Measurements from ENCODE around the gene MAD1L1.
A peak's percentile ranks its signal among the peaks of the same experiment; 100 is the strongest.

MAD1L1 gene

DNA sequence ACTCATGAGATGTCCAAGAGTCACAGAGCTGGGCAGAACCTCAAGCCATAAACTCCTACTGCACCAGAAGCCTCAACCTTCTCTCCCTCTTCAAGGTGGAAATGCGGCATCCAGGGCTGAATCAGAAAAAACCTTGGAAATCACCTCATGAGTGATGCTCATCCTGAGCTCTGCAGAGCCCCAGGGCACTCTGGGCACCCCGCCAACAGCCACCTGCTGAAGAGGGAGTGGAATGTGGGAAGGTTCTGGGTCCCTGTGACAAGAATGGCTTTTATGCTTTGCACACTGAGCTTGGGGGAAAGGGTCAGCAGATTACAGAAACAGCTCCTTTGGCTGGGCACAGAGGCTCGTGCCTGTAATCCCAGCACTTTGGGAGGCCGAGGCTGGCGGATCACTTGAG is 28.1 kb upstream of the MAD1L1 start:
- no peaks in the 10 kb centered on the region for H3K9me2 ChIP-seq (replicated peaks; ENCODE audit: insufficient read depth, low read length)

GRCh38 chr7:2259480-2259879 is 26.7 kb upstream of the MAD1L1 start:
- Histone ChIP-seq H2AFZ (ENCODE audit: low read depth, low read length, severe bottlenecking) (no peak overlapping the region), H3K27me3 (ENCODE audit: low read length) (no peaks in the 10 kb centered on the region), H3K9me2 (replicated peaks; ENCODE audit: insufficient read depth, low read length) (no peaks in the 10 kb centered on the region), H3K9ac (ENCODE audit: low read length) (peak overlapping the region; percentile 50), H3F3A (ENCODE audit: insufficient read depth) (peaks cover 33% of the 10 kb centered on the region), H3K27ac (ENCODE audit: low read depth, low read length) (peak overlapping the region; percentile 87), H3K79me2 (ENCODE audit: insufficient read depth, low read length) (no peaks in the 10 kb centered on the region), H3K9me3 (ENCODE audit: insufficient read depth, low read length) (no peaks in the 10 kb centered on the region), H3K36me3 (ENCODE audit: low read length) (no peaks in the 10 kb centered on the region), H4K20me1 (ENCODE audit: low read depth, low read length) (no peaks in the 10 kb centered on the region), H3K4me2 (ENCODE audit: low read depth, low read length, poor library complexity, severe bottlenecking) (peak overlapping the region; percentile 51), H3K4me3 (ENCODE audit: insufficient read depth, low read length, poor library complexity, severe bottlenecking) (no peak overlapping the region)
- no peak for TF ChIP-seq EZH2phosphoT487 (conservative IDR thresholded peaks at IDR 0.05; ENCODE audit: low read length)
- TF ChIP-seq, protein P1, sequence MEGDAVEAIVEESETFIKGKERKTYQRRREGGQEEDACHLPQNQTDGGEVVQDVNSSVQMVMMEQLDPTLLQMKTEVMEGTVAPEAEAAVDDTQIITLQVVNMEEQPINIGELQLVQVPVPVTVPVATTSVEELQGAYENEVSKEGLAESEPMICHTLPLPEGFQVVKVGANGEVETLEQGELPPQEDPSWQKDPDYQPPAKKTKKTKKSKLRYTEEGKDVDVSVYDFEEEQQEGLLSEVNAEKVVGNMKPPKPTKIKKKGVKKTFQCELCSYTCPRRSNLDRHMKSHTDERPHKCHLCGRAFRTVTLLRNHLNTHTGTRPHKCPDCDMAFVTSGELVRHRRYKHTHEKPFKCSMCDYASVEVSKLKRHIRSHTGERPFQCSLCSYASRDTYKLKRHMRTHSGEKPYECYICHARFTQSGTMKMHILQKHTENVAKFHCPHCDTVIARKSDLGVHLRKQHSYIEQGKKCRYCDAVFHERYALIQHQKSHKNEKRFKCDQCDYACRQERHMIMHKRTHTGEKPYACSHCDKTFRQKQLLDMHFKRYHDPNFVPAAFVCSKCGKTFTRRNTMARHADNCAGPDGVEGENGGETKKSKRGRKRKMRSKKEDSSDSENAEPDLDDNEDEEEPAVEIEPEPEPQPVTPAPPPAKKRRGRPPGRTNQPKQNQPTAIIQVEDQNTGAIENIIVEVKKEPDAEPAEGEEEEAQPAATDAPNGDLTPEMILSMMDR (IDR thresholded peaks at IDR 0.05; ENCODE audit: insufficient read depth, low read length, poor library complexity, severe bottlenecking): no peak

More for the DNA sequence above, 28.1 kb upstream of the MAD1L1 start:
- Histone ChIP-seq H2AFZ (ENCODE audit: low read depth, low read length, severe bottlenecking) (no peak overlapping the region), H3K9ac (ENCODE audit: low read length) (no peak overlapping the region), H4K20me1 (ENCODE audit: low read depth, low read length) (no peaks in the 10 kb centered on the region), H3K79me2 (ENCODE audit: insufficient read depth, low read length) (no peaks in the 10 kb centered on the region), H3K27ac (ENCODE audit: low read depth, low read length) (peak overlapping the region; percentile 87), H3K4me3 (ENCODE audit: insufficient read depth, low read length, poor library complexity, severe bottlenecking) (no peak overlapping the region), H3K9me3 (ENCODE audit: insufficient read depth, low read length) (no peaks in the 10 kb centered on the region), H3F3A (ENCODE audit: insufficient read depth) (peaks cover 33% of the 10 kb centered on the region), H3K36me3 (ENCODE audit: low read length) (no peaks in the 10 kb centered on the region), H3K27me3 (ENCODE audit: low read length) (no peaks in the 10 kb centered on the region), H3K4me2 (ENCODE audit: low read depth, low read length, poor library complexity, severe bottlenecking) (no peak overlapping the region)
- TF ChIP-seq EZH2phosphoT487 (conservative IDR thresholded peaks at IDR 0.05; ENCODE audit: low read length): no peak
- TF ChIP-seq, protein P1 (IDR thresholded peaks at IDR 0.05; ENCODE audit: insufficient read depth, low read length, poor library complexity, severe bottlenecking): no peak

GRCh38 chr7:2258661-2259365 is 26.1 kb upstream of the MAD1L1 start:
- Histone ChIP-seq H2AFZ (ENCODE audit: low read depth, low read length, severe bottlenecking) (no peak overlapping the region), H3K9me3 (ENCODE audit: insufficient read depth, low read length) (no peaks in the 10 kb centered on the region), H3K27me3 (ENCODE audit: low read length) (no peaks in the 10 kb centered on the region), H4K20me1 (ENCODE audit: low read depth, low read length) (no peaks in the 10 kb centered on the region), H3K9ac (ENCODE audit: low read length) (peak overlapping the region; percentile 50), H3K9me2 (replicated peaks; ENCODE audit: insufficient read depth, low read length) (no peaks in the 10 kb centered on the region), H3F3A (ENCODE audit: insufficient read depth) (peaks cover 33% of the 10 kb centered on the region), H3K27ac (ENCODE audit: low read depth, low read length) (peak overlapping the region; percentile 87), H3K4me2 (ENCODE audit: low read depth, low read length, poor library complexity, severe bottlenecking) (peak overlapping the region; percentile 51), H3K4me3 (ENCODE audit: insufficient read depth, low read length, poor library complexity, severe bottlenecking) (peak overlapping the region; percentile 21), H3K79me2 (ENCODE audit: insufficient read depth, low read length) (no peaks in the 10 kb centered on the region), H3K36me3 (ENCODE audit: low read length) (no peaks in the 10 kb centered on the region)
- TF ChIP-seq, protein P1 (IDR thresholded peaks at IDR 0.05; ENCODE audit: insufficient read depth, low read length, poor library complexity, severe bottlenecking): no peak
- TF ChIP-seq EZH2phosphoT487 (conservative IDR thresholded peaks at IDR 0.05; ENCODE audit: low read length): no peak
